ENCODE data around the gene MAT2A.
"Not testable (repeated sequence)": the region's sequence is repeated elsewhere in the genome, so short reads cannot be mapped to it uniquely, and the experiment has no call there.

The MAT2A gene

DNA sequence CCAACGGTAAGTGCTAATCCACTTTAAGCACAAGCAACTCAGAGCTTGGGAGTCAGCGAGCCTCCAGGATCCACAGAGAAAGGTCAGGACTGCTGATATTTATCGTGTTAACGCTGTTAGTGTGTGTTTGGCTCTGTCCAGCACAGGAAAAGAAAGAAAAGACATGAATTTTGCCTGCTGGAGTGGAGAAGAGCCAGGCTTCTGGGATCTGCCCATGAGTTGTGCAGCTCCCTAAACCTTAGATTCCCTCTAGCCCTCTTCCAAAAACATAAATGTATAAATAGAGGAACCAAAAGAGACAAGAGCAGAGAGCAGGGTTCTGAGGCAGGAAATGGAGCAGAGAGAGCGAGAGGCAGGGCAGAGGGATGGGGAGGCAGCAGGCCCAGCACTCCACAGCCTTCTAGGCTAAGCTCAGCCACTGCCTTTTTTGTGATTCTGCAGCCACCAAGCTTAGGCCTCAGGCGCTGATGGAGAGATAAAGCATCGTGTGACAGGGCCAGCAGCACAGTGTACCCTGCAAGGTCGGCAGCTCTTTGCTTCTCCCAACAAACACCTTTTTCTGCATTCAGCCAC lies 14.5 kb upstream of the MAT2A start:
- peak; percentile 75 for DNase-seq

DNA sequence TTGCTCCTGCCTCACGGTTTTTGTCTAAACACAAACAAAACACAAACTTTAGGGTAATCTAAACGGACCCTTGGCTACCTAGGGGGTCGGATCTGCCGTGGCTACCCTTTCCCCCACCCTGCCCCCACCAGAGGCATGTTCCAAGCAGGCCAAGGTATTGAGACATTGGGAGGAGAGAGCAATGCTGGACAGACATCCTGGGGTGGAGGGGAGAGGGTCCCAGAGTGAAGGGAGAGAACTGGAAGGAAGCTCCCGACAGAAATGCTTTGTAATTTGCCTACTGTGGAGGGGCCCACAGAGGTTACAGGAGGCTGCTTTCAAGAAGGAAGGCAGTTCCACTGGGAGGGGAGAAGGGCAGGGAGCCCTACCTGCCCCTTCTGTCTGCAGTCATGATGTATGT lies 13.9 kb upstream of the MAT2A start:
- DNase-seq = no peak

DNA sequence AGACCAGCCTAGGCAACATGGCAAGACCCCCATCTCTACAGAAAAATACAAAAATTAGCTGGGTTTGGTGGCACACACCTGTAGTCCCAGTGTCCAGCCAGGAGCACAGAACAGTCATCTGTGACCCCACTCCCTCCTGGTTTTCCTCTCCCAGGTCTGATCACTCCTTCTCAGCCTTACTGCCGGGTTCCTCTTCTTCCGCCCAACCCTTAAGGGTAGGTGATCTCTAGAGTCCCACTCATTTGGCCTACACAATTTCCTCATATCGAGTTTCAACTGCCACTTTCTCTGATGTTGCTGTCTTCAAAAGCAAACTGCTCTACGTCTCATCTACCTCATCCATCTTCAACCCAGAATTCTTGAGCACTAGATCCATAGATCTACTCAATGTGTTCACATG lies 13.4 kb upstream of the MAT2A start:
- no peak for DNase-seq

DNA sequence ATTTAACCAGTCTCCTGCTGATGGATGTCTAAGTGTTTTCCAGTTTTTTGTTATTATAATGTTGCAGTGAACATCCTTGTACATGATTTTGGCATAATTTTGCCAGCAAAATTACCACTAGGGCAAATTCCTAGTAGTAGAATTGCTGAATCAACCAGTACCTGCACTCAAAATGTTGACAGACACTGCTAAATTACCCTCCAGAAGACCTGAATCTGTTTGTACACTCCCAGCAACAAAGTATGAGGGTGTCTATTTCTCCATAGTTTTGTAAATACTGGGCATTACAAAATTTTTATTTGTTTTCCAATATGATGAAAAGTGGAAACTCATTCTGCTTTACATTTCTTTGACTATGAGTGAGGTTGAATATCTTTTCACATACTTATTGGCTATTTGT lies 11.2 kb upstream of the MAT2A start:
- DNase-seq = no peak

DNA sequence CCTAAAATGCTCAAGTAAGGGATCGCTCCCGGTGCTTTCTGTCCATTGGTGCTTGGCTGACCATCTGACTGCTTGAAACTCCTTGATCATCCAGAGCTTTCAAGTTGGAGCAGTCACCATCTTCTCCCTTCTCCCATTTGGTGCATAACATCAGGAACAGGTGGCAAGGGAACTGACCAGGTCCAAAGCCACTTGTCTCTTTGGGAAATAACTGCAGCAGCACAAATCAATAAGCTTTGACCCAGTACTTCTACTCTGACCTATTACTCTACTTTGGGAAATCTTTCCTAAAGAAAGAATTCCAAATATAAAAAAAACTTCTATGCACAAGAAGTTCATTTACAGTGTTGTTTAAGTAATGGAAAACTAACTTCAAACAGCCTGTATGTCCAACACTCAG lies 10.6 kb upstream of the MAT2A start:
- no peak for DNase-seq

DNA sequence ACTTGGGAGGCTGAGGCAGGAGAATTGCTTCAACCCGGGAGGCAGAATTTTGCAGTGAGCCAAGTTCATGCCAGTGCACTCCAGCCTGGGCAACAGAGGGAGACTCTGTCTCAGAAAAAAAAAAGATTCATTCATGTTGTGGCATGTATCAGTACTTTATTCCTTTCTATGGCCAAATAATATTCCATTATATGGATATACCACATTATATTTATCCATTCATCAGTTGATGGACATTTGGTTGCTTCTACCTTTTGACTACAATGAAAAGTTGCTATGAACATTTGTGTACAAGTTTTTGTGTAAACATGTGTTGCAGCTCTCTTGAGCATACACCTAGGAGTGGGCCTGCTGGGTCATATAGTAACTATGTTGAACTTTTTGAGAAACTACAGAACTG lies 9.2 kb upstream of the MAT2A start:
- DNase-seq = no peak

DNA sequence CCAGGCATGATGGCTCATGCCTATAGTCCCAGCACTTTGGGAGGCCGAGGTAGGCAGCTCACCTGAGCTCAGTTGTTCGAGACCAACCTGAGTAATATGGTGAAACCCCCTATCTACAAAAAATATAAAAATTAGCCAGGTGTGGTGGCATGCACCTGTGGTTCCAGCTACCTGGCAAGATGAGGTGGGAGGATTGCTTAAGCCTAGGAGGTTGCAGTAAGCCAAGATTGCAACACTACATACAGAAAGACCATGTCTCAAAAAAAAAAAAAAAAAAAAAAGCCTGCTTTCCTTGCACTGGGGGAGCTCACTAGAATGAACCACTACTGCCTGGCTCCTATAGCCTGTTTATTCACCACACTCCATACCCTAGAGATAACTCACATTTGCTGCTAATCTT lies 7.4 kb upstream of the MAT2A start:
- DNase-seq = no peak

DNA sequence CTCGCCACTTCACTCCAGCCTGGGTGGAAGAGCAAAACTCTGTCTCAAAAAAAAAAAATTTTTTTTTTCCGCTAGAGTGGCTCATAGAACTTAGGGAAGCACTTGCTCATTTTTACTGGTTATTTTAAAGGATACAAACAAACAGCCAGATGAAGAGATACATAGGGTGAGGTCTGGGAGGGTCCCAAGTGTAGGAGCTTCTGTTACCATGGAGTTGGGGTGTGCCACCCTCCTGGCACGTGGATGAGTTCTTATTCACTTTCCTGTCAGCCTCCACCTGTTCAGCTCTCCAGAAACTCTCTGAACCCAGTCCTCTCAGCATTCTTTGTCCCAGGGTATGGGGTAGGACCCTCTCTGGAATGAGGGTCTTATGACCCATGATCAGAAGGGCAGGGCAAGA lies 4.9 kb upstream of the MAT2A start:
- peak; percentile 65 for DNase-seq

DNA sequence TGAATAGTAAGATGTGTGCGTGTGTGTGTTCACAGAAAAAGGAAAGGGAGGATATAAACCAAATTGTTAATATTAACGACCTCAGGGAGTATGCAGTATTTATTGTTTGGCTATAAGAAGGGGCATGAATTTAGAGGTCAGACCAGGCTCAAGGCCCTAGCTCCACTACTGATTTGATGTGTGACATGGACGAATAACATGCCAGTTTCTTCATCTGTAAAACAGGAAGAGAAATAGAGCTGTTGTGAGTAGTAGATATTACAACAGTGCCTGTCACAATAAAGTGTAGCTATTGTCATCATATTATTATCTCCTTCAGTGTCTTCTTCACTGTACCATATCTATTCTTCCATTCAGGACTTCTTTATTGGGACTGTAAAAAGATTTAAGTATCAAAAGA lies 4.1 kb upstream of the MAT2A start:
- peak; percentile 49 for DNase-seq

DNA sequence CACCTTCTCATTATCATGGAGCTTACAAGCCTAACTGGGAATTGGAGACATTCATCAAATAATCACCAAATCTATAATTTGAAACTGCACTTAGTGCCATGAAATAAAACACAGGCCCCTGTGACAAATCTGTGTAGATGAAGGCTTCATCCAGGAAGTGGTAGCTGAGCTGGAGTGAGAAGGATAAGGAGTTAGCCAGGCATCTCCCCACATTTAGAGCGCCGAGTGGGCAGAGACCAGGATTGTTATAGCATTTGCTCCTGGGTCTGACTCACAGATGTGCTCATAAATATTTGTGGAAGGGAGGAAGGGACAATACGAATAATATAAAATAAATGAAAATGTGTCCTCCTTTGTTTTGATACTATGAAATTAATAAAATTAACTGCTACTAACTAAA lies 2.5 kb upstream of the MAT2A start:
- peak; percentile 38 for DNase-seq

DNA sequence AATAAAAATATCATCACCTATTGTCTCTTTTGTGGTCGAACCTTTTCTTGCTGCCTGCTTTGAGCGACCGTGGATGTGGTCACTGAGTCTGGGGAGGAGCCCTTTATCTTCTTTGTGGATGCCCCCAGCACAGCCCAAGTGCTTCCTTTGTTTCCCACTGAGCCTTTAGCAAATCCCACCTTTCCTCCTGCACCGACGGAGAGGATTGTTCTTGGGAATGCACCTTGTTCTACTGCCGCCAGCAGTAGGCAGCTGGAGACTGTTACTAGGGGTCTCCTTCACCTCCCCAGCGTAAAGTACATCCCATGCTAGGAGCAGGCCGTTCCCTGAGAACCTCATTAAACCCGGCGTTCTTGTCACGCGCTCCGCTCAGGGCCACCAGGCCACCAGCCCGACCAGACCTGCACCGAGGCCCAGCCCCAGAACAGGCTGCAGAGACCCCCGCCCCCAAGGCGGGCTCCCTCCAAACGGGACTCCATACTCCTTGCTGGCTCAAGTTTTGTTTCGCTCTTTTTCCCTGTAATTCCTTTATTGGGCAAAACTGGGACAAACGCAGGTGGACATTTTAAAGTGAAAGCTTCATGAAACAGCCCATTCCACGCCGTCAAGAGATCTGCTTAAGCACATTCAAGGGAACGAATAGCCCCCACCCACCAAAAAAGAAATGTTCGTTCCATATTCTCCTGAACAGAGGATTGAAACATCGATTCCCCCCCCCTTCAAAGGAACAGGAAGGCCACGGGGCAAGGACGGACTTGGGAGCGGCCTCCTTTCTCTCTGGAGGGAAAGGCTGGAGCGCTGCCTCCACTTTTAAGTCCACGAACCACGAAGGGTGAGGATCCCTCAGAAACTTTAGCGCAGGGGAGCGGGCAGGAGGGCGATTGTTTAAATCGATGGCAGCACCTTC lies 1.1 kb upstream of the MAT2A start:
- peak; percentile 79 for DNase-seq

DNA sequence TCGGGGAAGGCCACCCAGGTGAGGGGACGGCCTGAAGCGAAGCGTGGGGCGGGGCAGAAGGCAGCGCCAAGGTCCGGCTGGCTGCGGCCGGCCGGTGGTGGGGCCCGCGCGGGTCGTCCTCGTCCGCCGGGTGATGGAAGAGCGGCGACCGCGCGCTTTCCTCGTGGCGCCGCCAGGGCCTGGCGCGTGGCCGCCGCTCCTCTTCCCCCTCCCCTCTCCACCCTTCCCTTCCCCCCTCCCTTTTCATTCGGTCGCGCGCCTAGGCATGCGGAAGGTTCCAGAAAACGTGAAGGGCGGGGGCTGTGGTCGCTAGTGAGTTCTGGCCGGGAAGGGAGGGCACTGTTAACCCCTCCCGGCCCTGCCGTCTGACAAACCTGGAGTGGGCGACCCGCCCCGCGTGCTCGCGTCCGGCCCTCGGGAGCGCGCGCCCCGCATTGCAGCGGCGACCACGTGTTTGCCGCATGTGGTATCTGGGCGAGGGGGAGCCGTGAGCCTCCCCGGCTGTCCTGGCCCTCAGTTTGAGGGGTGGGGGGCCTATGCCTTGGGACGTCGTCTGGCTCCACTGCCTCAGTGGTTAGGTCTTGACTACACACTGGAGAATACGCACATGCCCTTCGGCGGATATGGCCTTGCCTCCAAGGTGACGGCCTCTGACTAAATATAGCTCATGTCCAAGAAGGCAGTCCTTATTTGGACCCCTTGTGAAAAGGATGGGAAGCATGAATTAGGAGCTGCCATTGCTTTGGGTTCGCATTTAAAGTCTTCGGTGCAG lies 579 bp downstream of the MAT2A start:
- DNase-seq = peak; percentile 88

DNA sequence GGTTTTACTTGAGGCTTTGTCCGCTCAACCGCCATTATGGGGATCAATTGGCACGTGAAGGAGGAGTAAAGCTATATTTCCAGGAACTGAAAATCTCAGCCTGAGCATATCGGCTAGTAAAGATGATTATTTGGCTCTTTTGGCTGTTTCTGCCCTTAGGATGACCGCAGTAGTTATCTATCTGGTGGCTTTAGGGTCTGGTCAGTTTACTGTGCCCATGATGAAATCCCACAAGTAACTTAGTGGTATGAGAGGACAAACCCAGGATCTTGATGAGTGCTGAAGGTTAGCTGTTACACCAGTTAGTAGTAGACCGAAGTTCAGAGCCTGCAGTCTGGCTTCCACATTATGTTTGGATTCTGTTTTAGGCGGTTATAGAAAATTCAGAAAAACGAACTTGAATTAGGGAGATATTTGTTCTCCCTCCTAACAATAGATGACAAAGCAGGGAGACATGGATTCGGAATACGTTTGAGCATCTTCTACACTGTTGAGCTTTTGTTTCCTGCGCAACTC lies 1.2 kb downstream of the MAT2A start:
- DNase-seq = peak; percentile 65

DNA sequence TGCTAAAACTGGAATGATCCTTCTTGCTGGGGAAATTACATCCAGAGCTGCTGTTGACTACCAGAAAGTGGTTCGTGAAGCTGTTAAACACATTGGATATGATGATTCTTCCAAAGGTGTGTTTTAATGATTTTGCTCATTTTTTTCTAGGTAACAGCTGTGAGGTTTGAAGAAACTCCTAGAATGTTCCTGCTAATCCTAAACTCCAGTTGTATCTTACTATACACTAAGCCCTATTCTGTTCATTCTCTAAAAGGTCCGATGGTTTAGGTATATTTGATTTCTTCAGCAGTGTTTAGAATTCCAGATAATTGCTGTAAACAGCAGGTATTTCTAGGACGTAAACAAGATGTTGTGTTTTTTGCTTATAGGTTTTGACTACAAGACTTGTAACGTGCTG lies 2.3 kb downstream of the MAT2A start:
- no peak for DNase-seq

DNA sequence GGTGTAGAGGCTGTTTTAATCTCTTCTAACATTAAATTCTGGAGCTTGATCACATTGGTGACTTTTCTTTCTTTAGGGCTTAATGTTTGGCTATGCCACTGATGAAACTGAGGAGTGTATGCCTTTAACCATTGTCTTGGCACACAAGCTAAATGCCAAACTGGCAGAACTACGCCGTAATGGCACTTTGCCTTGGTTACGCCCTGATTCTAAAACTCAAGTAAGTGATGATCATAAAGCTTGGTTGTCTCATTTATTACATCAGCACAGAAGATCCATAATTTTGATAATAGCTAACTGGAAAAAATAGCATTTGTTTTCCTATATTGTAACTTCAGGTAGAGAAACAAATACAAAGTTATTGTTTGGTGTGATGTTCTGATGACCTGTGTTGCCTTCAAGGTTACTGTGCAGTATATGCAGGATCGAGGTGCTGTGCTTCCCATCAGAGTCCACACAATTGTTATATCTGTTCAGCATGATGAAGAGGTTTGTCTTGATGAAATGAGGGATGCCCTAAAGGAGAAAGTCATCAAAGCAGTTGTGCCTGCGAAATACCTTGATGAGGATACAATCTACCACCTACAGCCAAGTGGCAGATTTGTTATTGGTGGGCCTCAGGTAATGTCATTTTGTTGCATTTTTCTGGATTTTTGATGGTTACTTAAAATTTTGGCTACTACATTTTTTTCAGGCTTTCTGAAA lies 2.9 kb downstream of the MAT2A start:
- no peak for DNase-seq

DNA sequence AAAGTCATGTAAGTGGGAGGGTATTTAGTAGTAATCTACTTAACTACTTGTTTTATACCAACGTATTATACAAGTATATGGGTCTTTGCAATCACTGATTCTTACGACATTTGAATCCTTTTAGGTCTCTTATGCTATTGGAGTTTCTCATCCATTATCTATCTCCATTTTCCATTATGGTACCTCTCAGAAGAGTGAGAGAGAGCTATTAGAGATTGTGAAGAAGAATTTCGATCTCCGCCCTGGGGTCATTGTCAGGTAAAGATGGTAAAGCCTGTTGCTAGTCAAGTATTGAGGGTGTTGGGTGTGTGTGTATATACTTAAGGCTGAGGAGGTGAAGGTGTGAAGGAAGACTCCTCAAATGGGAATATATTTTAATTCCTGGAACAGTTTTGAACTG lies 3.8 kb downstream of the MAT2A start:
- DNase-seq = no peak

DNA sequence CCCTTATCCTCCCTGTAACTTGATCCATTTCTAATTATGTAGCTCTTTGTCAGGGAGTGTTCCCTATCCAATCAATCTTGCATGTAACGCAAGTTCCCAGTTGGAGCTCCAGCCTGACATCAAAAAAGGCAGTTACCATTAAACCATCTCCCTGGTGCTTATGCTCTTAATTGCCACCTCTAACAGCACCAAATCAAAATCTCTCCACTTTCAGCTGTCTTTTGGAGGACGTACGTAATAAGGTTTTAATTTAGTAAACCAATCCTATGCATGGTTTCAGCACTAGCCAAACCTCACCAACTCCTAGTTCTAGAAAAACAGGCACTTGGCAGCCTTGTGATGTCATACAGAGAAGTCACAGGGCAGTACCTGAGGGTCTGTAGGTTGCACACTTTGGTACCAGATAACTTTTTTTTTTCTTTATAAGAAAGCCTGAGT lies 5.3 kb downstream of the MAT2A start:
- not testable (repeated sequence) for DNase-seq

DNA sequence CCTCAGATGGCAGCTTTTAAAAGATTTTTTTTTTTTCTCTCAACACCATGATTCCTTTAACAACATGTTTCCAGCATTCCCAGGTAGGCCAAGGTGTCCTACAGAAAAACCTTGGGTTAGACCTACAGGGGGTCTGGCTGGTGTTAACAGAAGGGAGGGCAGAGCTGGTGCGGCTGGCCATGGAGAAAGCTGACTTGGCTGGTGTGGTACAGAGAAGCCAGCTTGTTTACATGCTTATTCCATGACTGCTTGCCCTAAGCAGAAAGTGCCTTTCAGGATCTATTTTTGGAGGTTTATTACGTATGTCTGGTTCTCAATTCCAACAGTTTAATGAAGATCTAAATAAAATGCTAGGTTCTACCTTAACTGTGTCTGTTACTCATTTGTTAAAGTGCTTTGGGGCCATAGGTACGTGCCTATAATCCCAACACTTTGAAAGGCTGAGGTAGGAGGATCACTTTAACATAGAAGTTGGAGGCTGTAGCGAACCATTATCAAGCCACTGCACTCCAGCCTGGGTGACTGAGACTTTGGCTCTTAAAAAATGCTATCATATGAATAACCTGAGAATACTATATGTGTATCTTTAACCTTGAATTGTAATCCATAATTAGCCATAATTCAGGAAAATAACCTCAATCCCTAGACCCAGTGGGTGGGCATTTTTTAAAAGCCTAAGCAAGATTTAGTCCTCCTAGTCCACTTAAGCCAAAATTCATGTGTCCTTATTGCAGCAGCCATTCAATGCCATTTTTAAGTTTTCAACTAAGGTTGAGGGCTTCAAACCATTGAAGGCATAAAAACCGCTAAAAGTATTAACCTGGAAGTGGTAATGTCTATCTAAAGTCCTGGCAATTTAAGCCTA lies 6.2 kb downstream of the MAT2A start:
- DNase-seq = not testable (repeated sequence)

DNA sequence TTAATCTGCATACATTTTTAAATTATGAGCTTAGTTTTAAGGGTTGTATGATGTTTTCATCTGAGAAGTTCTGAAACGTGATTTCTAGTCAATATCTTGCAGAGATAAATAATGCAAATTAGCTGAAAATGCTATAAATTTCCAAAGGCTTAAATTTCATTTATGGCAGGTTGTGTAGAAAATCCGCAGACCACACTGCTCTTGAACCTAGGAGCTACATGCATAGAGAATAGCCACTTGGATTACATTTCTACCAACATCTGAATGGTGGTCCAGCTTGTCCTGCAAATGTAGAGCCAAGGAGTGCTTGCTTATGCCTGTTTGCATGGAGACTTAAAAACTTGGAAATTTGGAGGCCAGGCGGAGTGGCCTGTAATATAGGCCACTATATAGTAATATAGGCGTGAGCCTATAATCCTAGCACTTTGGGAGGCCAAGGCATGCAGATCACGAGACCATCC lies 6.8 kb downstream of the MAT2A start:
- no peak for DNase-seq

DNA sequence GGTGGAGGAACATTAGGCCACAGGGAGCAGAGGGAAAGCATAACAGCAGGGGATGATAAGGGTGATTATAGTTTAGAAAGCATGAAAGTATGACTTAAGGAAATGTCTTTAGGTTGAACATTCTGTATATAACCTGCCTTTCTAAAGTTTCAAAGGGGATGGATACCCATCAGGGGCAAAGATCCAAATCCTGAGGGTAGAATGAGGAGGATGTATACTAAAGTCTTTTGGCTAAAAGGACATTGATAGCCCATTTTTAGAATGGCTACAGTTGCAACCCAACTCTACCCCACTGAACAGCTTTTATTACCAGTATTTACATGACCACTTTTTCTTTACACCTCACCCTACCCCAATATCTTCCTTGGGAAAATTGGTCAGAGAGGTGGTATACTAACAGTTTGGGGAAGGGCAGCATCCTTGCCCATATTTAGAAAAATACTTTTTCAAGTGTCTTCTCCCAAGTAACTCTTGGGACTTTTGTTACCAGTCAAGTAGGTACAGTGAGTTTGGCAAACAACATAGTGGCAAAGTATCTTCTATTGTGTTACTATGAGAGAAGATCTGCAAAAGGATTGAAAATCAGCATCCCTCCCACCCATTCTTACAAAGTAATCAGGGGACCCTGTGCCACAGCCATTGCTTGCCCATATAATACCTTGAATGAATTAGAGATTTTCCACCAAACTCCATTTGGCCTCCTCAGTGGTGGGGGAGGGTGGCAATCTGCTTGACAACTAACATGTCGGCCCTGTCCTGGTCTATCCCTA lies 8.3 kb downstream of the MAT2A start:
- DNase-seq = peak; percentile 37

Data from hematopoietic multipotent progenitor cell treated with erythropoietin and hydrocortisone succinate and interleukin-3 and kit ligand, for 6 days (in vitro differentiated cells).